HG02763 (cell line): ENCODE data around the gene SAC3D1.

Source experiments
- ATAC-seq: cut with Tn5 transposase; IDR thresholded peaks from one replicate; pipeline ENCODE4 v1.9.1; 2021; ENCODE audit warnings: mild to moderate bottlenecking, moderate library complexity; ENCODE audit not compliant: unreplicated experiment

SAC3D1 gene

GRCh38 chr11:65059523-65059922 is 18.5 kb downstream of the SAC3D1 start:
- no peak for ATAC-seq

GRCh38 chr11:65059959-65060824 is 19.2 kb downstream of the SAC3D1 start:
- ATAC-seq: no peak

- ATAC-seq: no peak
Observed at GRCh38 chr11:65060913-65061408, 20.0 kb downstream of the SAC3D1 start.

GRCh38 chr11:65063532-65063931 is 22.5 kb downstream of the SAC3D1 start:
- ATAC-seq: no peak

- ATAC-seq: no peak
Observed at GRCh38 chr11:65064847-65065240, 23.8 kb downstream of the SAC3D1 start.

GRCh38 chr11:65065851-65066250 is 24.8 kb downstream of the SAC3D1 start:
- no peak for ATAC-seq

- no peak for ATAC-seq
Observed at GRCh38 chr11:65066315-65066714, 25.3 kb downstream of the SAC3D1 start.

- ATAC-seq: no peak
Observed at GRCh38 chr11:65066805-65067291, 25.8 kb downstream of the SAC3D1 start.

GRCh38 chr11:65067446-65067845 is 26.4 kb downstream of the SAC3D1 start:
- no peak for ATAC-seq

- ATAC-seq: no peak
Observed at GRCh38 chr11:65069217-65069616, 28.2 kb downstream of the SAC3D1 start.

- no peak for ATAC-seq
Observed at GRCh38 chr11:65071907-65072630, 31.1 kb downstream of the SAC3D1 start.

GRCh38 chr11:65072631-65072966 is 31.6 kb downstream of the SAC3D1 start:
- no peak for ATAC-seq

- ATAC-seq: no peak
Observed at GRCh38 chr11:65077451-65077850, 36.4 kb downstream of the SAC3D1 start.

GRCh38 chr11:65078151-65078550 is 37.1 kb downstream of the SAC3D1 start:
- ATAC-seq: no peak

GRCh38 chr11:65078786-65079342 is 37.9 kb downstream of the SAC3D1 start:
- no peak for ATAC-seq

- no peak for ATAC-seq
Observed at GRCh38 chr11:65083134-65083833, 42.3 kb downstream of the SAC3D1 start.

- peak; percentile 87 for ATAC-seq
Observed at GRCh38 chr11:65083834-65084597, 43.0 kb downstream of the SAC3D1 start, which contains the start of the genes CDCA5 and ZFPL1. CDCA5 (minus strand) TSS chr11:65084040; CDS start chr11:65083978, 62 bp downstream. ZFPL1 (plus strand) TSS chr11:65084222; CDS start chr11:65084699, 477 bp downstream.

GRCh38 chr11:65084598-65085375 is 43.8 kb downstream of the SAC3D1 start:
- ATAC-seq: no peak

- ATAC-seq: no peak
Observed at GRCh38 chr11:65085446-65085845, 44.4 kb downstream of the SAC3D1 start.
